GM21447 (cell line): Measurements from ENCODE around the gene GUCA2B.

Source experiments
- ATAC-seq: cut with Tn5 transposase; IDR thresholded peaks from one replicate; pipeline ENCODE4 v1.9.1; 2021; ENCODE audit not compliant: unreplicated experiment

GUCA2B gene

DNA sequence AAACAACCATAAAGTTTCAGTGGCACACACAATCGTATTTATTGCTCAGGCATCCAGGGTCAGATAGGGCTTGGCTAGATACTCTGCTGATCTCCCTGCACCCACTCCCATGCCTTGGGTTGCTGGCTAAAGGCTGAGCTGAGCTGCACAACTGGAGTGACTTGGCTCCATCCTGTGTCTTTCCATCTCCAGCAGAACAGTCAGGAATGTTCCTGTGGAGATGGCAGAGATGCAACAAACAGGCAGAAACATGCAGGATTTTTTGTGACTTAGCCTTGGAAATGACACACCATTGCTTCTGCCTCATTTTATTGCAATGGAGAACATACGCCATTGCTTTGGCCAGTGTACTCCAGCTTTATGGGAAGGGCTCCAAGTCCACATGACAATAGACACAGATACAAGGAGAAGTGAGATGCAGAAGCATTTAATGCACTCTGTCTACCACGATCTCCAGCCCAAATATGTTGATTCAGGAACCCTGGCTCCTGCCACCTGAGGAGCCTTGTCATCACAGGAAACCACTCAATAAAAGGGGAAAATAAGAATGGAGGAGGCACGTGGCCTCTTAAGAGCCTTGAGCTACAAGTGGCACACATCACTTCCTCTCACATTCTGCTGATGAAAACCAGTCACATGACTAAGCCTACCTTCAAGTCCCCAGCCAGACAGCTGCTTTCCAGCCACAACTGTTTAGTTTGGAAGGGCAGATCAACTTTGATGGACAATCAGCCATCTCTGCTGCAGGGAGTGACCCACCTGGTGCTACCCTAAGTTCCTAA, 10.1 kb upstream of the GUCA2B start:
- no peak for ATAC-seq

DNA sequence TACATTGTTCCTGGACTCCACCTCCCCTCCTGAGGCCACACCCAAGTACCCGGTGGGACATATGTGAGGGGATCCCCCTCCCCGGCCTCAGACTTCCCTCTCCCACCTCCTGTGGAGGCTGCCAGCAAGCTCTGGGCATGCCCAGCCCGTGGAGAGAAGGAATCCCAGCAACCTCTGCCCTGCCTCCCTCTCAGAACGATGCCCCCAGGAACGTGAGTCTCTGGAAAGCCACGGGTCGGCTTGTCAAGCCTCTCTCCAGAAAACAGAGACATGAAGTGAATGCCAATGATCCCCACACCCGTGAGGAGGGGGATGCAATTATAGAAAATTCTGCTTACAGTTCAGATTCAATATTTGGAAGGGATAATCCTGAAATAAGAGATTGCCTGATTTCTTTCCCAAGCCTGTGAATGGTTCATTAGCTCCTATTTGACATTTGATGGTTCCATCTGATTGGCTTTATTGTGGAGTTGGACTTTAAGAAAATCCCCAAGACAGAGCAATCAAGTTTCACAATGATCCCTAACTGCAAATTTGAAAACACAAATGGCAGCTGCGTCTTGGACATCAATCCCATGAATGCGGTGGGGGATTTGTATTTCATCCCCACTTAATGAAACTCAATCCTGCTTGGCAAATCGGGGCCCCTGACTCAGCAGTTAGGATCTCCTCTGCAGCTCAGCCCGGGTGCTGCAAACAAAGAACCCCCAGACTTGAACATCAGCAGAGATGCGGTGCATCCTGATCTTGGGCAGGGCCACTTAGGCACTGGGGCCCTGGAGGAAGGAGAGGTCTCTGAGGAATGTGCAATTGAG, 9.1 kb upstream of the GUCA2B start:
- ATAC-seq = no peak

DNA sequence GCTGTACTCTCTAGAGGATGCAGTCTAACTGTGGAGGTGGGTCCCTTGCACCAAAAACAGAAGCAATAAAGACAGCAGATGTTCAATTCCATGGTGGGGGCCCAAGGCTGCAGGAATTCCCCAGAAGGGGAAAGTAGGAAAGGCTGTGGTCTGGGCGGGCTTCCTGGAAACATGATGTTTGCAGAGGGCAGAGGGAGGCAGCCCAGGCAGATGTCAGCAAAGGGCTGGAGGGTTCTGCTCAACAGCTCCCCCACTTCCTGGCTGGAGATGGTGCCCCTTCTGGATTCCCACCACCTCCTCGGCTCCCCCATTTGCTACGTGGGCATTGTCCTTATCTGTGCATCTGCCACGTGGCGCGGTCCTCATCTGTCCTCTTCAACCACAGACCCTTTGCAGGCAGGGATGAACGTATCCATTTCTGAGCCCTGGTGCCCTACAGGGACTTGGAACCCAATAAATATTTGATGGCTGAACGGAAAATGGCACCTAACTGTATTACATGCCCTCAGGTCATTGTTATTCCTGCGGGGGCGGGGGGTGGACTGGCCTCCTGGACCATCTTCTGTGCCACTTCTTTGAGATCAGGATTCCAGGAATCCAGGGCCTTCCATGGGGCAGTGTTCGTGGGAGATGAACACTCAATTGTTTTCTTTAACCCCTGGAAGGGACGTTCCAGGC, 8.4 kb upstream of the GUCA2B start:
- no peak for ATAC-seq

DNA sequence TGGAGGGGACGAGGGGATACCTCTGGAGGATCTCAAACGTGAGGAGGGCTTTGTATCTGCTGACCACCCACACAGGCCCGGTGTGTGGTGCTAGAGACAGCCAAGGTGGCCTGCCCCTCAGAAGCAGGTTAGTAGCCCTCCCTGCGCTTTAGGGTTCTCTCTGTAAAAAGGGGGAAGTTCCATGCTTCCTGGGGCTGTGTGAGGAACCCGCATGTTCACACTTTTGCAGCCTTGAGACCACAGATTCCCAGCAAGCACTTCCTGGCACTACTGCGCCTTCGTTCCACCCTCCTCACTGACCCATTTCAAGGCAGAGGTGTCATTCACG, 7.9 kb upstream of the GUCA2B start:
- ATAC-seq = no peak

DNA sequence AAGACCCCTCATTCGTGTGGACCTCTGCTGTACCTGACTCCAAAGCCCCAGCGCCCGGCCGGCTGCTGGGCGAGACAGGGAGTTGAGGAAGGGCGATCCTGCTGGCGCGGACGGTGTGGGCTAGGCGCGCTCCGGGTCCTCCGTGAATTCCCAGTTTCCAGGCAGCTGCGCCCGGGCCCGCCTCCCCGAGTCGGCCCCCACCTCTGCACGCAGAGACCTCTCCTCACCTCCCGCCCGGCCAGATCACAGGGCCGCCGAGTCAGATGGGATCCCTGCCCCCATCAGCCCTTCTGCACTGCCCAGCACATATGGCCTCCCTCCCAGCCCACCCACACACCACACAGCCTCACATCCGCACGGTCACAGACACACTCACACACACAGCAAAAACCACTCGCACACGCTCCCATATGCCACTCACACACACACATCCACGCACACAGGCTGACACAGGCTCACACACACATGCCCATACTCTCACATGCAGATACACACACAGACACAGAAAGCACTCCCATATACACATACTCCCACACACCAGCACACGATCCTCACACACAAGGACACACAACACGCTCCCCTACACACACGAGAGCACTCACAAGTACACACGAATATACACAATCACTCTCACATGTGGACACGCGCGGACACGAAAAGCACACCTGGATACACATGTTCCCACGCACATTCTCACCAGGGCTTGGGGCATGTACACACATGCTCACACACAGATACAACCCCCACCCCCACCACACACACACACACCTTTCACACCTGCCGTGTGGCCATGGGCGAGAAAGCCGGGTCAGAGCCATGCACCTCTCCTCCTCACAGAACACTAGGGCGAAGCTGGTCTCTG, 7.2 kb upstream of the GUCA2B start:
- ATAC-seq = no peak

DNA sequence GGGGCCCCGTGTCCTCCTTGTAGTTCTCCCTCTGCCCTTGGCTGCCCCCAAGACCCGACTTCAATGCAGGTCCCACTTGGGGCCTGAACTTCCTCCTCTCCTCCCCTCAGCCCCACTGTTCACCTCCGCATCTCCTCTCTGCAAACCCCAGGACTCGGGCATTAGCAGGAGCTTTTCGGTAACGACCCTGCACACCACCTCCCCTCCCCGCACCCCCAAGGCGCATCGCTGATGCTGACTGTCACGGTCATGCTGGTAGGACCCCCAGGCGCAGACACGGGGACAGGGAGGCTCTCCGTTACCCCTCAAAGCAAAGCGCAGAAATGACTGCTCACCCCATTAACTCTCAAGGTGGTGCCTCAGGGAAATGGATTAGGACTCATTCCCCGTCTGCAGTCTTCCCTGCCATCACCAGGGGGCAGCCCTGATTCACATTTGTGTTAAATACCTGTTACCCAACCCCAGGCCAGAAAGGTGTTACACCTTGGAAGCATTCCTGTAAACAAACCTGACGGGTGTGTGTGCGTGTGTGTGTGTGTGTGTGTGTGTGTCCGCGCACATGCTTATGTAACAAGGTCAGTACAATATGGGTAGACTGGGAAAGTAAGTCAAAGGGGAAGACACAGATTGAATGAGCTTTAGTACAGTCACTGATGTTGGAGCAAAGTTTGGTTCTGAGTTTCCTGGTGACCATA, 6.4 kb upstream of the GUCA2B start:
- ATAC-seq = no peak

DNA sequence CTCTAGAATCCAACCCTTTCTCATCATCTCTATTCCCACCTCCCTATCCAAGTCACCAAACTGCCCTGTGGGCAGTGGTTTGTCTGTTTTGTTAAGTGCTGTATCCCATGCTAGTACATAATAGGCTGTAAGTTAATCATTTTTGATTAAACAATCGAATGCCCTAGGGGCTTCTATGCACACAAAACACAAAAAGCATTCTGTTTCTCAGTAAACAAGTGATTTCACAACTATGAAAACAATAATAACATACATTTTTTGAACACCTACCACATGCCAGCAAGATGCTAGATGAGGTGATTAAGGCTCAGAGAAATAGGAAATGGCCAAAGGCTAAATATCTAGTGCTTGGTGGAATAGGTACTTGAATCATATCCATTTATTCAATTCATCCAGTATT, 5.0 kb upstream of the GUCA2B start:
- no peak for ATAC-seq

DNA sequence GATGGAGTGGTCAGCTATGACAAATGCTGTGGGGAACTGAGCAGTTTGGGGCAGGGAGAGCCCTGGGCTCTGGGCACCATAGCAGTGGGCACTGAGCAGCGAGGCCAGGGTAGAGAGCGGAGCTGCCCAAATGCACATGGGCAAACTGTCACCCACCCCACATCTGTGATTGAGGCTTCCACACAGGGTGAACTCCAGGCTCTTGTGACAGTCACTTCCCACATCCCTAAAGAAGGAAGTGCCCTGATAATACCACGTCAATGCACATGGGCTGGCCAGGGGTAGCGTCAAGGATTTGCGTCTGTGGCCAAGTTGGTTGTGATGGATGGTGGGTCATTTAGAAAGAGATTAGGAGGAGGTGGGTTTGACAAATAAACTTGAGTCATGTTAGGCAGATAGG, 2.6 kb upstream of the GUCA2B start:
- ATAC-seq = no peak

DNA sequence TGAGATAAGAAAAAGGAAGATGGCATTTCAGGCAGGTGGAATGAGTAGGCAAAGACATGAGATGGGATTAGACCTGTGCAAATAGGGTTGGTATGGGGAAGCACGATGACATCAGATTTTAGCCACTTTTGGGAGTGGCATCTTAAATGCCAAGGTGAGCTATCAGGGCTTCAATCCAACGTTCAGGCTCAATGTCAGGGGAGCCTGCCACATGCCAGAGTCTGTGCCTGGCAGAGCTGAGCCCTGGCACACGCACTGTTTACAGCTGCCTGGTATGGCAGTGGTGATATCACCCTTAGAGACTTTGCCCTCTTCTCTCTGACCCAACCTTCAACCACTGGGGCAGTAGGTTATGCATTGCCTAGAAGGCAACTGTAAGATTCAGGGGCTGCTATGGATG, 1.1 kb upstream of the GUCA2B start:
- no peak for ATAC-seq

DNA sequence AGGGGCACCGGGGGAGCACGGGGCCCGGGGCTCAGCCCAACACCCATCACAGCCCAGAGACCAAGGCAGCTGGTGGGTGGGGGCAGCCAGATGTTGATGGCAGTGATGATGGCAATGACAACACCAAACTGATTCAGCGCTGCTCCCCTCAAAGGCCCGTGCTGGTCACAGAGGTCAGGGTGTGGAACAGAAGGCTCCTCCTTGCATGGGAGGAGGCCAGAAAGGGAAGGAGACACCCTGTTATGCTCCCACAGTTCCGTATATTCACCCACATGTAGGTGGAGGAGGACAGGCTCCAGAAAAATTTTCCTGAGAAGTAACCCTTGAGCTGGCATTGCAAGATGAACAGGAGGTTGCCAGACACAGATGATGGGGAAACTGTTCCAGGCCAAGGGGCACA, 414 bp downstream of the GUCA2B start:
- no peak for ATAC-seq

DNA sequence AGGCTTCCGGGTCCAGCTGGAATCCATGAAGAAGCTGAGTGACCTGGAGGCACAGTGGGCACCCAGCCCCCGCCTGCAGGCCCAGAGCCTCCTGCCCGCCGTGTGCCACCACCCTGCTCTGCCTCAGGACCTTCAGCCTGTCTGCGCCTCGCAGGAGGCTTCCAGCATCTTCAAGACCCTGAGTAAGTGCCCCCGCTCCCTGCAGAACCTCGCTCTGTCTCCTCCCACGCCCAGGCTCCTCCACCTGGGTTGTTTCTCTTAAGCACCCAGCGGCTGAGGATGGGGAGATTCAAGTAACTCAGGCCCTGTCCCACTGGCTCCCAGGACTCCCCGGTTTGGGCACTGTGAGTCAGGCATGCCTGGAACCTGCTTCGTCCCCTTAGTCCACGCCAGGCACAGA, 1.5 kb downstream of the GUCA2B start:
- no peak for ATAC-seq

DNA sequence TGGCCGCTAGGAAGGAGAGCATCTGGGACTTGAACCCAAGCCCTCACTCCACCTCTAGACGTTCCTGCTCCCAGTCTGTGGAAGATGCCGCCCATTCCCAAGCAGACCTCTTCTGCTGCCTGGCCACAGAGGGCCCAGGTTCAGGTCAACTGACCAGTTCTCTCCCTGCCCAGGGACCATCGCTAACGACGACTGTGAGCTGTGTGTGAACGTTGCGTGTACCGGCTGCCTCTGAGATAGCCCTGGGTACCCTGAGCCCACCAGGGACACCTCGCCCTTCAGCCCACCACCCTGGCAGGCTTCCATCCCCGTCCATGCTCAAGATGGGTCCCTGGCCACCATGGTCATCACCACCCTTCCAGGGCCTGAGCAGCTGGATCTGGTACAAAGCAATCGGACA, 2.2 kb downstream of the GUCA2B start:
- no peak for ATAC-seq

DNA sequence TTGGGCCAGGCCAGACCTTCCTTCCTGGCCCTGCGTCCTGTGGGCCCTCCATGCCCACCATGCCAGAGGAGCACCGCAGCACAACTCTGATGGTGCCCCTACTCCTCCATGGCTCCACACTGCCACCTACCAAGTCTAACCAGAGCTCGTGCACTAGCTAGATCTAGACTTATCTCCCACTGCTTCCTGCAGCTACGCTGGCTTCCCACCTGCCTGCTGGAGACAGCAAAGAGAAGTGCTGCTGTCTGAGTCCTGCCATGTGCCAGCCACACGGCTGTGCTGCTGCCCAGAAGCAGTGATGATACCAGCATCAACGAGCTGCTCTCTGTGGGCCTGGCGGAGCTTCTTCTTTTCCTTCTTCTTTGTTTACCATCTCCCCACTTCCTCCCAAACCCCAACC, 4.5 kb downstream of the GUCA2B start:
- no peak for ATAC-seq

DNA sequence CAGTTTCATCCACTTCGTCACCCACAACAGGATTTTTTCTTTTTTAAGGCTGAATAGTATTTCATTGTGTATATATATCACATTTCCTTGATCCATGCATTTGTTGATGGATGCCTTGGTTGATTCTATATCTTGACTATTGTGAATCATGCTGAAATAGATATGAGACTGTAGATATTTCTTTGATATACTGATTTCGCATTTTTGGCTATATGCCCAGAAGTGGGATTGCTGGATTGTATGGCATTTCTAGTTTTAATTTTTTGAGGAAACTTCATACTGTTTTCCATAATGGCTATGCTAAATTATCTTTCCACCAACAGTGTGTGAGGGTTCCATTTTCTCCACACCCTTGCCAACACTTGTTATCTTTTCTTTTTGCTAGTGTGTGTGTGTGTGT, 5.0 kb downstream of the GUCA2B start:
- ATAC-seq = no peak

DNA sequence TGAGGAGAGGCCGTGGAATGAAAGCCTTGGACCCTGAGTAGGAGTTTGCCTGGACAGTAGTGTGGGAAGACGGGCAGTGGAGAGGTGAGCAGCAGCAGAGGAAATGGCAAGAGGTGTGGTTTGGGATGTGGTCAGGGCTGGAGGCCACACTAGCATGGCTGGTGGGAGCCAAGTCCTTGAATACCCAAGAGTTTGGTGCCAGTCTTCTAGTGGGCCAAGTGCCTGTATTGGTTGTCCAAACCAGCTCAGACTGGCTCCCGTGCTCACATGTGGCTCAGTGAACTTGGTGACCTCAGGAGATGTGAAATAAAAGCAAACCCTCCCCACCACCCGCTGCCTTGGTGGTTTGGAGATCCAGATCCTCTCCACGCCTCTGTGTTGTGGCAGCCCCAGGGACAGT, 9.0 kb downstream of the GUCA2B start:
- no peak for ATAC-seq

DNA sequence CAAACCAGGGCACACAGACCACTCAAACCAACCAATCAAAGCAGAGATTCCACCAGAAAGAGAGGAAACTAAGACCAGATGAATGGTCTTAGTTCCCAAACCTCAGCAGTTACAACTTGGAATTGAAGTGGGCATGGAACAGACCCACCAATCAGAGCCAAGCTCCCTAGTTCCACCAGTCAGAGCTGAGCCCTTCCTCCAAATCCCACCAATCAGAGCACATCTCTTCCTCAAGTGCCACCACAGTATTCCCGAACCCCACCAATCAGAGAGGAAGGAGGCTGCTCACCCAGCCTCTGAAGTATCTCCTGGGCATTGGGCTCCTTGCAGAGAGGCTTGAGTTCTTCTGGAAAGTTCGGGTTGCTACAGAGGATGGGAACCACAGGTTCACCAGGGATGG, 9.9 kb downstream of the GUCA2B start:
- no peak for ATAC-seq

DNA sequence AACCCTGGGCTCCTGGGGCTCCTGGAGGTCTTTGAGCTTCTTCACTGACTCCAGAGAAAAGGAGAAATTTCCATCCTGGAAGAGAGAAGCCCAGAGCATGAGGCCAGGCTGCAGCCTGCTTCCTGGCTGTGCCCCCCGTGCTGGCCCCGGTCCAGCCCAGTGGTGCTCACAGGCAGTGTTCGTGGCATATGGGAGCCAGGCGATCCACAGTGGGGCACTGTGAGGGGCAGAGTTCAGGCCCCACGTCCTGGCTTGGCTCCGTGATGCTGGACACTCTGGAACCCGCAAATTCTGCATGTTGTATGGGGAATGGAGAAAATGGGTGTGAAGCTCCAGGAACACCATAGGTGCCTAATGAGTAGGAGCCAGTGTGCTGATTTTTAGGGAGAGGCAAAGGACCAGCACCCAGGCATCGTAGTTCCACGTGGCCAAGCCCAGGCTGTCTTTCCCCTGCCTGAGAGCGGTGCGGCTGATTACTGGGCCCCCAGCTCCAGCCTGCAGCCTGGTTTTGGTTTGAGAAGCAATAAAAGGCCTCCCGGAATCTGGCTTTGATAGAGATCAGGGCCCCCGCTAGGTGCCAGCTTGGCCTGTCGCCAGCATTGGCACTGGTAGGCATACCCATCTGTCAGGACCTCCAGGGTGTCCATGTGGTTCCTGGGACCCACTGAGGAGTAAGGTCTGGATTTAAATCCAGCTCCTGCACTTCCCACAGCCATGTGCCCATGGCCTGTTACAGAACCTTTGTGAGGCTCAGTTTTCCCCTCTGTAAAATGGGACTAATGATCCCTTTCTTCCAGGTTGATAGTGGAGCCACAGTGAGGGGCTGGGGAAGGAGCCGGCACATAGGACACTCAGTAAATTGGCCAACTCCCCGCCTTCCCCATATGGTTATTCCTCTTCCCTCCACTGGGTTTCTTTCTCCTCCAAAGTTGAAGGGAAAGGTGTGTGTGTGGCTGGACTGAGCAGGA, 10.6 kb downstream of the GUCA2B start:
- no peak for ATAC-seq

DNA sequence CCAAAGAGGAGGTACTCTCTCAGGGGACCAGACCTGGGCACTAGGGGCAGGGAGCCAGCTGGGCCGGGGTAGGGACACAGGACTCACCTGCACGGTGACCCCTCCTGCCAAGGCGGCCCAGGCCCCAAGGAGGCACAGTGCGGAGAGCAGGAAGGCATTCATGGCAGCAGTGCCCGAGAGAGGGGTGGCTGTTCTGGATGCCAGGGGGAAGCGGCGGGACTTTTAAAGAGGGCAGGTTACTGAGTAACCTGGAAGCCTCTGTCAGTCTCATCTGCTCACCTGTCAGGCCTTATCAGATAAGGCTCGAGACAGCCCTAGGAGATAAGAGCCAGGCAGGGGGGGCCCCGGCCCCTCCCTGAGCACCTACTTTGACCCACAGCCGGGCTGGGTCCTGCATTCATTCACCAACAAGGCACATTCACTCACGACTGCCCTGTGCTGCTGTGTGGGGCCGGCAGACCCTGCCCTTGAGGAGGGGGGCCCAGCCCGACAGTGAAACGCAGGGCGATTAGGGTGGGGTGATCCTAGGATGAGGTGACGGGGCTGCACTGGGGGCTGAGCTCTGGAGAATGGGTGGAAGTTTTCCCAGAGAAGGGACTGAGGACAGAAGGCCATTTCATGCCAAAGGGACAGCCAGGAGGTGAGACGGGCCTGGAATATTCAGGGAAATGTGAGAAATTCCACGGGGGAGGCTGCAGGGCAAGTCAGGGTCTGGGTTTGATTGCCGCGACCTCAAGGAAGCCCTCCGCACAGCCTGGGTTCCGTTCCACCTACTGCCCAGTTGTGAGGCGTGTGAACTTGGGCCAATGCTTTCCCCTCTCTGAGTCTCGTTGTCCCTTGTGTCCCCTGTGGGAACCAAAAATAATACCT, 11.6 kb downstream of the GUCA2B start, which contains the start of gene GUCA2A:
Gene GUCA2A, minus strand, starts transcription at position 195 of the 870 bp plus-strand sequence. Its CDS starts 33 bp downstream, at position 162.
- no peak for ATAC-seq
